Natural killer cell treated with Interleukin-12 subunit alpha and Interleukin-12 subunit beta and Interleukin-15 and Interleukin-18, amount 100 ng/mL, for 72 hours (primary cell): Measurements from ENCODE around the gene SDC4. TPM values are rescaled to one million over a fixed set of nuclear protein-coding genes. Genes with fewer than 3 reads are reported as not detected.

Source experiments
- ATAC-seq, 2 donors: fragments of 150-1000 bp; cut with Tn5 transposase in 1 of 2; sonication (Bioruptor Pico), chemical (Tn5 transposase) in 1 of 2; 2 replicates each; pipeline ENCODE4 v1.10.0; 2021
- DNase-seq: peaks from one replicate; pipeline ENCODE4 v3.0.0; 2022; ENCODE audit warnings: low spot score
- H3K27ac Mint-ChIP-seq, 2 donors: 1 replicate in 1 of 2; 2 replicates in 1 of 2; pipeline ENCODE4 v1.8.0; 2022; ENCODE audit warnings: mixed read lengths in 2 of 2, mild to moderate bottlenecking in 1 of 2, moderate library complexity in 1 of 2
- H3K27me3 Mint-ChIP-seq, 2 donors: 1 replicate in 1 of 2; 2 replicates in 1 of 2; pipeline ENCODE4 v1.8.0; 2022; ENCODE audit warnings: mixed read lengths in 2 of 2
- H3K36me3 Mint-ChIP-seq: one replicate; pipeline ENCODE4 v1.8.0; 2022; ENCODE audit warnings: mixed read lengths
- H3K4me1 Mint-ChIP-seq, 2 donors: 1 replicate in 1 of 2; 2 replicates in 1 of 2; pipeline ENCODE4 v1.8.0; 2022; ENCODE audit warnings: low read depth in 2 of 2, mixed read lengths in 2 of 2, mild to moderate bottlenecking in 1 of 2
- H3K4me3 Mint-ChIP-seq: one replicate; pipeline ENCODE4 v1.8.0; 2022; ENCODE audit warnings: mixed read lengths
- H3K9me3 Mint-ChIP-seq: 2 replicates; pipeline ENCODE4 v1.8.0; 2022; ENCODE audit warnings: mixed read lengths
- total RNA-seq, 2 donors: library from RNA; stranded (reverse); gene quantifications; one replicate each; pipeline ENCODE4 v1.2.3, GENCODE V29; 2022

SDC4 gene, protein sequence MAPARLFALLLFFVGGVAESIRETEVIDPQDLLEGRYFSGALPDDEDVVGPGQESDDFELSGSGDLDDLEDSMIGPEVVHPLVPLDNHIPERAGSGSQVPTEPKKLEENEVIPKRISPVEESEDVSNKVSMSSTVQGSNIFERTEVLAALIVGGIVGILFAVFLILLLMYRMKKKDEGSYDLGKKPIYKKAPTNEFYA
- total RNA-seq, result 10 to 100 TPM; 23.3 to 43.5 TPM

DNA sequence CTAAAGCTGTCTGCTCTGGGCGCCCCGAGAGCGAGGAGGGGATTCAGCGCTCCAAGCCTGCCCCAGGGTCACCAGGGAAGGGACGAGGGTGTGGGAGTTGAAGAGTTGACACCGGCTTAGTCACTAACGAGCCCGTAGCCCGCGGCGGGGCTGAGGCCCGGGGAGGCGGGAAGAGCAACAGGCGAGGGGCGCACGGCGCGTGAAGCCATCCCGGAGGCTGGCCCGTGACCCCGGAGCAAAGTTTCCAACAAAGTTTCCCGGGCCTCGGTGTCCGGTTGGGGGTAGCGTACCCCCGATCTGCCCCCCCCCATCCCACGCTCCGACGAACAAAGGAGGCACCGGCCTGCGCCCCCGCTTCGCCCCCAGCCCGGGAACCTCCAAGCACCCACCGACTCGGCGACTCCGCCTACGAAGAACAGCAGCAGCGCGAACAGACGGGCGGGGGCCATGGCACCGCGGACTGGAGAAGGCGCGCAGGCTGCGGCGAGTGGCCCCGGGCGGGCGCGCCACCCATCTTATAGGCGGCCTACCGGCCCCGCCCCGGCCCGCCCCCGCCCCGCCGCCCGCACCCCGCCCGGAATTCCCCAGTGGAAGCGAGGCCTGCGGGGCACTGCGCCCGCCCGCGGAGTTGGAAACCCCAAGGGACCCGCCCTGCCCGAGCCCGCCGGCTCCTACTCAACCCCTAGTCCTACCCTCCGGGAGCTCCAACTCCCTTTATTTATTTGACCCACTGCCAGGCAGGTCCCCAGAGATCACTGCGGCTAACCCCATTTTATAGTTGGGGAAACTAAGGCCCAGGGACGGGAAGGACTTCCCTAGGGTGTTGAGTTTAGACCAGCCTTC, at the start of gene SDC4:
Gene SDC4 (minus strand): TSS at position 489 of the 843 bp plus-strand sequence. CDS start 40 bp downstream, at position 449.
- no peaks in the 10 kb centered on the region for H3K27me3 Mint-ChIP-seq
- DNase-seq (peak; percentile 78), ATAC-seq (peak; percentile 89 to 90)
- H3K36me3 Mint-ChIP-seq, result no peaks in the 10 kb centered on the region
- H3K4me1 Mint-ChIP-seq, result peaks cover 23 to 29% of the 10 kb centered on the region in 2 donors
- H3K27ac Mint-ChIP-seq, result peak within 1 kb of the TSS; percentile 56 to 60
- H3K9me3 Mint-ChIP-seq, result no peaks in the 10 kb centered on the region
- peak within 1 kb of the TSS; percentile 88 for H3K4me3 Mint-ChIP-seq

DNA sequence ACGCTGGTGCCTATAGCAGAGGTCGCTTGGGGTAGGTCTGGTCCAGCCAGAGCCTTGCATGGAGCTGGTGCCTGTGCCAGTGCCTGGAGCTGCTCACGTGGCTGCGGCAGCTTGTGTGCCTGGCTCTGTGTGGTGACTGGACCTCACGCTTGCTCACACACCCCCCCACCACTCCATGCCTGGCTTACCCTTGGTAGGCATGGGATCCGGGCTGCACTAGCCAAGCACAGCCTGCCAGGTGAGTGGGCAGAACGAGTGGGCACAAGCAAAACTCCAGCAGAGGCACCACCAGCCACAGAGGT, 46.8 kb upstream of the SDC4 start:
- peak in 1 of 2 donors; percentile 27 for ATAC-seq
- Mint-ChIP-seq H3K27me3 (no peaks in the 10 kb centered on the region), H3K4me3 (no peak overlapping the region), H3K9me3 (peaks cover 5% of the 10 kb centered on the region), H3K4me1 (no peaks in the 10 kb centered on the region), H3K27ac (no peak overlapping the region), H3K36me3 (peaks cover 7% of the 10 kb centered on the region)
- no peak for DNase-seq

DNA sequence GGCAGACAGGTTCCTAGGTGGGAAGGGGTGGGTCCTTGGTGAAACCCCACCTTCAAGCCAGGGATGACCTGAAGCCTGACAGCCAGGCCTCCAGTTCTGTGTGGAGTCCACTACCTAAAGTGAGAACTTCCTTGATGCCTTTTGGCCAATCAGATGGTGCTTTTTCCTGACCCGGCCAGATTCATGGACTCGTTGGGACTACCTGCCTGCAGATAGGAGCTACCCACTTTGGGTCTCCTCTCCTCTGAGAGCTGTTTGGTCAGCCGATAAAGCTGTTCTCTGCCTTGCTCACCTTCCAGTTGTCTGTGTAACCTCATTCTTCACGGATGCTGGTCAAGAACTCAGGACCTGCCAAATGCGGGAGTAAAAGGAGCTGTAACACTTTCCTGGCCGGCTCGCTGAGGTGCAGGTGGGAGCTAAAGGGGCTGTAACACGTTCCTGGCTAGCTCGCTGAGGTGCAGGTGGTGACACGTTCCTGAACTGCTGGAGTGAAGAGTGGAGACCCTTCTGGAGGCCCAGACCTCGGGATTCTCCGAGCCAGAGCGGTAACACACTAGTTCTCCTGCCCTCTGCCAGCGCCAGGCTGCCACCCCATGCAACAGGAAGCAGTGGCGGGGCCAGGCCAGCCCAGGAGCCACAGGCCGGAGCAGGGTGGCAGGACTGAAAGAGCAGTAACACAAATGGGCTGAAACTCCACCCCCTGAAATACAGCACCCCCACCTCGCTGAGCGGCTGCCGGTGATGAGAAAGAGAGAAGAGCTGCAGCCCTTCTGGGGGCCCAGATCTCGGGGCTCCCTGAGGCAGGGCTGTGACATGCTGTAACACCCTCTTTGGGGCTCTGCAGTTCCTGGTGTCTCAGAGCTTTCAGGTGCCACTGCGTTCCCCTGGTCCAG, 46.2 kb upstream of the SDC4 start:
- Mint-ChIP-seq H3K4me3 (no peak overlapping the region), H3K9me3 (no peaks in the 10 kb centered on the region), H3K36me3 (peaks cover under 1% of the 10 kb centered on the region), H3K27ac (no peak overlapping the region), H3K4me1 (no peaks in the 10 kb centered on the region), H3K27me3 (no peaks in the 10 kb centered on the region)
- ATAC-seq, result peak in 1 of 2 donors; percentile 6
- DNase-seq, result no peak

DNA sequence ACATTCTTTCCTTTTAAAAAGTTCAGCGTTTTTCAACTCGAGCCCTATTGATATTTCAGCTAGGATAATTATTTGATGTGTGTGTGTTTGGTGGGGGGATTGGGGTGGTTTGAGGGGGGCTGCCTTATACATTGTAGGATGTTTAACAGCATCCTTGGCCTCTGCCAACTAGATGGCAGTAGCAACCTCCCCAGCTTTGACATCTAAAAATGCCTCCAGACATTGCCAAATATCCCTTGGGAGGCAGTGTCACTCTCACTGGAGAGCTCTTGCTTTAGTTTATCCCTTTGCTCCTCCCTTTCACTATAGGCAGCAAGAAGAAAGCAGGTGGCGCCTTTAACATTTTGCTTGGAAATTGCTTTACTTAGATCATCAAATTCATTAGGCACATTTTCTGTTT, 44.5 kb upstream of the SDC4 start:
- Mint-ChIP-seq H3K36me3 (no peaks in the 10 kb centered on the region), H3K9me3 (no peaks in the 10 kb centered on the region), H3K4me1 (peaks cover 0 to 3% of the 10 kb centered on the region in 2 donors), H3K27me3 (no peaks in the 10 kb centered on the region), H3K27ac (no peak overlapping the region), H3K4me3 (no peak overlapping the region)
- no peak for DNase-seq
- ATAC-seq, result no peak

DNA sequence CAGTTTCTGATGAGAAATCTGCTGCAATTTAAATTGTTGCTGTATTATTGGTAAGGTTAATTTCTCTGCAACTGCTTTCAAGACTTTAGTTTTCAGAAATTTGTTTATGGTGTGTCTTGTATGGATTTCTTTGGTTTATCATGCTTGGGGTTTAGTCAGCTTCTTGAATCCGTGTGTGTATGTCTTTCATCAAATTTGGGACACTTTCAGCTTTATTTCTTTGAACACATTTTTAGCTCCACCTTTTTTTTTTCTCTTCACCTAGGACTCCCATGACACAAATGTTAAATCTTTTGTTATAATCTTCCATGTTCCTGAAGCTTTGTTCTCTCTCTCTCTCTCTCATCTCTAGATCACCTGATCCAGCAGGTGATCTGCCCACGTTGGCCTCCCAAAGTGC, 43.3 kb upstream of the SDC4 start:
- no peak for DNase-seq
- no peak for ATAC-seq

DNA sequence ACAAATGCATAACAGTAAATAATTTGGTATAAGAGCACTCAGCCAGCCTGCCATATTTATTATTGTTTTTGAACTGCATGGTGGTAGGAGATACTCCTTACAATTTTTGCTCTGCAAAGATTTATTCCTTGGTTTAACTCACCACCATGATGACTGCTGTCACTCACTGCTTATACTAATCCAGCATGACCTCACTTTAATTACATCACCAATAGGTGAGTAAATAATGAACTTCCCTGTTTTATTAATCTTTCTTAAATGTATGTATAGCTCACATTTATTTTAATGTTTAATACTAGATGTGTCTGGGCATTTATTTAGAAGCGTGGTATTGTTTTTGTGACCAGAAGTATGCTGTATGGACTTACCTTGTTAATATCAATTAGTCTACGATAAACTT, 42.7 kb upstream of the SDC4 start:
- no peaks in the 10 kb centered on the region for H3K36me3 Mint-ChIP-seq
- no peaks in the 10 kb centered on the region for H3K27me3 Mint-ChIP-seq
- no peak for ATAC-seq
- H3K9me3 Mint-ChIP-seq, result no peaks in the 10 kb centered on the region
- peaks cover 0 to 3% of the 10 kb centered on the region in 2 donors for H3K4me1 Mint-ChIP-seq
- no peak overlapping the region for H3K4me3 Mint-ChIP-seq
- H3K27ac Mint-ChIP-seq, result no peak overlapping the region
- DNase-seq, result no peak

More for the DNA sequence above, 43.3 kb upstream of the SDC4 start:
- Mint-ChIP-seq H3K9me3 (no peaks in the 10 kb centered on the region), H3K36me3 (no peaks in the 10 kb centered on the region), H3K27me3 (no peaks in the 10 kb centered on the region), H3K4me1 (peaks cover 0 to 3% of the 10 kb centered on the region in 2 donors), H3K4me3 (no peak overlapping the region), H3K27ac (no peak overlapping the region)

DNA sequence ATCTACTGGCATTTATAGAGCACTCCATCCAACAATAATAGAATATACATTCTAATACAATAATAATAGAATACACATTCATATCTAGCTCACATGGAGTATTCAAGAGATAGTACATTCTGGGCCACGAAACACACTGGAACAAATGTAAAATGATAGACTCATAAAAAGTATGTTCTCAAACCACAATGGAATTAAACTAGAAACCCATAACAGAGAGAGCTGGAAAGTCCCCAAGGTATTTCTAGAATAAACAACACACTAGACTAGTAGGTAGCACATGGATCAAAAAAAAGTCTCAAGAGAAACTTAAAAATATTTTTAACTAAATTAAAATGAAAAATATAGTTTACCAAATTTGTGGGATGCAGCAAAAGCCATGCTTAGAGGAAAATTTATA, 39.0 kb upstream of the SDC4 start:
- ATAC-seq, result no peak
- H3K4me1 Mint-ChIP-seq, result peaks cover 0 to 3% of the 10 kb centered on the region in 2 donors
- H3K27ac Mint-ChIP-seq, result no peak overlapping the region
- DNase-seq, result no peak
- no peak overlapping the region for H3K4me3 Mint-ChIP-seq
- H3K36me3 Mint-ChIP-seq, result no peaks in the 10 kb centered on the region
- H3K27me3 Mint-ChIP-seq, result no peaks in the 10 kb centered on the region
- no peaks in the 10 kb centered on the region for H3K9me3 Mint-ChIP-seq

DNA sequence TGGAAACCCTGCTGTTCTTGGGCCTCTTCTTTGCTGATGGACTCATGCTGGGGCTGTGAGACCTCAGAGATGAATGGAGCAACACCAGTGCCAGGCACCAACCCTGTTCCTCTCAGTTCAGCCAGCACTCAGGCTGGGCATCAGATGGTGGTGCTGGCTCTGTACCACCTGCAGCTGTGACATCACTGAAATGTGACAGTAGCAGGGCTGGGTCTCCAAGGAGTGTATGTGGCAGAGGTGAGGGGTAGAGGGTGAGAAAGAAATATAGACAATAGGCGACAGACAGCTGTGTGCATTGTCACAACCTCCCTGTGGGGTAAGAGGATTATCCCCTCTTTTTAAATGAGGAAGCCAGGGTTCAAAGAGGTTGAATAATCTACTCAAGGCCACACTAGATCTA, 30.0 kb upstream of the SDC4 start, which contains the start of gene TP53TG5:
Gene TP53TG5 (minus strand): TSS at position 135 of the 400 bp plus-strand sequence. CDS start 89 bp downstream, at position 46.
- no peak within 1 kb of the TSS for H3K27ac Mint-ChIP-seq
- no peak within 1 kb of the TSS for H3K4me3 Mint-ChIP-seq
- H3K4me1 Mint-ChIP-seq, result peaks cover 10 to 14% of the 10 kb centered on the region in 2 donors
- DNase-seq (no peak), ATAC-seq (no peak)
- H3K9me3 Mint-ChIP-seq, result no peaks in the 10 kb centered on the region
- no peaks in the 10 kb centered on the region for H3K27me3 Mint-ChIP-seq
- H3K36me3 Mint-ChIP-seq, result no peaks in the 10 kb centered on the region

DNA sequence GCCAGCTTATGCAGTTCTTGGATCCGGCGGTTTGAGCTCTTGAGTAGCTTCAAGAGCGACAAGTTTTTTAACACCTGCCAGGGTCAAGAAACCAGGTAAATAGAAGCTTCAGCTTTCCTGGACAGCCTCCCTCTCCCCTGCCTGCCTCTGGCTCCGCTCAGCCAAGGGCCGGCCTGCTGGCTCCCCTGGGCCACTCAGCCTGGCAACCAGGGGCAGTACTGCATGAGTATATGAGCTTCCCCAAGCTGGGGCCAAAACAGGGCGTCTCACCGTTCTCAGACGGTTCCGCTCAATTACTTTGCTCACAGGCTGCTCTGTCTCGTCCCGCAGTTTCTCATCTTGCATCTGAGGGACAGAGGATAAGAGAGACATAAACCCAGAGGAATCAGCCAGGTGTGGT, 29.0 kb upstream of the SDC4 start:
- no peak for DNase-seq

DNA sequence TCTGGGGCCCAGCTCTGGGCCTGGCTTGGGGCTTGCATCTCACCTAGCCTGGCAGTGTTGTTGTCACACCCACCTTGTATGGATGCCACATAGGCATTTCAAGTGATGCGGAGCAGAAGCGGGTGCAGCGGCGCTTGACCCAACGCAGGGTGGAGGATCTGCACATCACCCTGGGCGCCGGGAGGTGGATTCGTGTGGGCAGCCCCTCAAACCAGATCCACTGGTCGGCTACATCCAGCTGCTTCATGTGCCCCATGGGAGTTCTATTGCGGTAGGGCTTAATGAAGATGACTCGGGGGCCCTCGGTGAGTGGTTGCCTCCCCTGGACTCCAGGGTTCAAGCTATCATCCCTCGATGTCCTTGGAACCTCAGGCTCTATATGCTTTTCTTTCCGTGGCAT, 26.7 kb upstream of the SDC4 start:
- no peak overlapping the region for H3K4me3 Mint-ChIP-seq
- H3K36me3 Mint-ChIP-seq, result no peaks in the 10 kb centered on the region
- ATAC-seq (no peak), DNase-seq (no peak)
- peaks cover 20 to 21% of the 10 kb centered on the region in 2 donors for H3K4me1 Mint-ChIP-seq
- no peaks in the 10 kb centered on the region for H3K9me3 Mint-ChIP-seq
- no peaks in the 10 kb centered on the region for H3K27me3 Mint-ChIP-seq
- H3K27ac Mint-ChIP-seq, result peak overlapping the region in 1 of 2 donors; percentile 82

More for the DNA sequence above, 29.0 kb upstream of the SDC4 start:
- no peak overlapping the region for H3K4me3 Mint-ChIP-seq
- no peak for ATAC-seq
- H3K27me3 Mint-ChIP-seq, result no peaks in the 10 kb centered on the region
- H3K9me3 Mint-ChIP-seq, result no peaks in the 10 kb centered on the region
- H3K4me1 Mint-ChIP-seq, result peaks cover 14 to 19% of the 10 kb centered on the region in 2 donors
- H3K36me3 Mint-ChIP-seq, result no peaks in the 10 kb centered on the region
- no peak overlapping the region for H3K27ac Mint-ChIP-seq

DNA sequence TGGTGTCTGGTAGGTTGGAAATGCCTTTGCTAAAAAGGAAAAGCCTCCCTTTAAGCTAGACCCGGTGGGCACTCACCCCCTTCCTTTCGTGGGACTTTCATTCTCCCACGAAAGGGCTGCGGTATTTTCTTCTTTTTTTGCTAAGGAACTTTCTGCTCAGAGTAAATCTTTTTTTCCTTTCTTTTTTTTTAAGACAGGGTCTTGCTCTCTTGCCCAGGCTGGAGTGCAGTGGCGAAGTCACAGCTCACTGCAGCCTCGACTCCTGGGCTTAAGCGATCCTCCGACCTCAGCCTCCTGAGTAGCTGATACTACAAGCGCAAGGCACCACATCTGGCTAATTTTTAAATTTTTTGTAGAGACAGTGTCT, 25.9 kb upstream of the SDC4 start:
- ATAC-seq, result no peak
- Mint-ChIP-seq H3K4me3 (peak overlapping the region; percentile 83), H3K9me3 (no peaks in the 10 kb centered on the region), H3K27ac (peak overlapping the region; percentile 76 to 82), H3K4me1 (peaks cover 20 to 21% of the 10 kb centered on the region in 2 donors), H3K36me3 (no peaks in the 10 kb centered on the region), H3K27me3 (no peaks in the 10 kb centered on the region)
- DNase-seq, result no peak

DNA sequence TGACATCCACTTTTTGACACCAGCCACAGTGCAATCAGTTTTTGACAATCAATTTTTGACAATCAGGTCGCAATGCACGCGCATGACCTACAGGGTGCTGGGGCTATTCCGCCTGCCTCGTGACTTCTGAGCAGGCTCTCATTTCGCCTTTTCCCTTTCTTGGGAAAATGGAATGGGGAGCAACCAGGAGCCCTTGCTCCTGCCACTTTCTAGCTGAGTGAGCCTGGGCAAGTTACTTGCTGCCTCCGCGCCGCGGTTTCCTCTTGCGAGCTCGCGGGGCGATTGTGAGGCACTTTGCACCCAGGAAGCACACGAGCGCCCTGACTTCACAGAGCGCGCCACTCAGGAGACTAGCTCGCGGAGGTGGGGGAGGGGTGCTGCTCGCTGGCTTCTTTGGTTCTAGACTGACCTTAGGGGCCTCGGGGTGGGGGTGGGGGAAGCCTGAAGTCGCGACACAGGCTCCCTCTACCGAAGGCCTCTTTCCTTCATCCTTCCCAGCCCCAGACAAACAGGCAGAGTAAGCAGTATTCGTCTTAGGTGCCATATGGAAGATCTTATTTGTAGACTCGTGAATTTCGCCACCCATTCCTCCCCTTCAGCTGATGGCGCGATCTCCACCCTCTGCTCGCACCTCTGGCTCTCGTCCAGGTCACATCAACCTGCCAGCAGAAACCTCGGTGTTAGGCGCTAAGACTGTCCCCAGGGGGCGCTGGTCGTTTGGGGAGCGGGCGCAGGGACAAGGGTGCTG, 25.3 kb upstream of the SDC4 start:
- H3K27me3 Mint-ChIP-seq, result no peaks in the 10 kb centered on the region
- peak overlapping the region; percentile 83 for H3K4me3 Mint-ChIP-seq
- H3K27ac Mint-ChIP-seq, result peak overlapping the region; percentile 76 to 82
- H3K36me3 Mint-ChIP-seq, result no peaks in the 10 kb centered on the region
- ATAC-seq (peak; percentile 90 to 91), DNase-seq (peak; percentile 86)
- H3K9me3 Mint-ChIP-seq, result no peaks in the 10 kb centered on the region
- peaks cover 25 to 26% of the 10 kb centered on the region in 2 donors for H3K4me1 Mint-ChIP-seq
